ELR (cell line): Measurements from ENCODE around the gene C5AR2.
A peak's percentile ranks its signal among the peaks of the same experiment; 100 is the strongest.
"Not testable (repeated sequence)": the region's sequence is repeated elsewhere in the genome, so short reads cannot be mapped to it uniquely, and the experiment has no call there.

ENCODE experiments used
- DNase-seq: peaks from one replicate; pipeline ENCODE4 v3.0.0-alpha.2; 2015; ENCODE audit warnings: low read depth

C5AR2 gene

DNA sequence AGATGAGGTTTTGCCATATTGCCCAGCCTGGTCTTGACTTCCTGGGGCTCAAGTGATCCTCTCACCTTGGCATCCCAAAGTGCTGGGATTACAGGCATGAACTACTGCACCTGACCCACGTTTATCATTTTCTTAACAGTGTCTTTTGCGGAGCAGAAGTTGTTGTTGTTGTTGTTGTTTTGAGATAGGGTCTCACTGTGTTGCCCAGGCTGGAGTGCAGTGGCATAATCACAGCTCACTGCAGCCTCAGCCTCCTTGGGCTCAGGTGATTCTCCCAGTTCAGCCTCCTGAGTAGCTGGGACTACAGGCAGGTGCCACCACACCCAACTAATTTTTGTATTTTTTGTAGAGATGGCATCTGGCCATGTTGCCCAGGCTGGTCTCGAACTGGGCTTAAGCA is 55.6 kb downstream of the C5AR2 start:
- not testable (repeated sequence) for DNase-seq

DNA sequence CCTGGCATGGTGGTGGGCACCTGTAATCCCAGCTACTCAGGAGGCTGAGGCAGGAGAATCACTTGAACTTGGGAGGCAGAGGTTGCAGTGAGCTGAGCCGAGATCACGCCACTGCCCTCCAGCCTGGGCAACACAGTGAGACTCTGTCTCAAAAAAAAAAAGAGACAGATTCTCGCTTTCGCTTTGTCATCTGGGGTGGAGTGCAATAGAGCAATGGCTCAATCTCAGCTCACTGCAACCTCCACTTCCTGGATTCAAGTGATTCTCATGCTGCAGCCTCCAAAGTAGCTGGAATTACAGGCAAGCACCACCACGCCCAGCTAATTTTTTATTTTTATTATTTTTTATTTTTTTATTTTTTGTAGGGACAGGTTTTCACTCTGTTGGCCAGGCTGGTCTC is 56.7 kb downstream of the C5AR2 start:
- DNase-seq = not testable (repeated sequence)

DNA sequence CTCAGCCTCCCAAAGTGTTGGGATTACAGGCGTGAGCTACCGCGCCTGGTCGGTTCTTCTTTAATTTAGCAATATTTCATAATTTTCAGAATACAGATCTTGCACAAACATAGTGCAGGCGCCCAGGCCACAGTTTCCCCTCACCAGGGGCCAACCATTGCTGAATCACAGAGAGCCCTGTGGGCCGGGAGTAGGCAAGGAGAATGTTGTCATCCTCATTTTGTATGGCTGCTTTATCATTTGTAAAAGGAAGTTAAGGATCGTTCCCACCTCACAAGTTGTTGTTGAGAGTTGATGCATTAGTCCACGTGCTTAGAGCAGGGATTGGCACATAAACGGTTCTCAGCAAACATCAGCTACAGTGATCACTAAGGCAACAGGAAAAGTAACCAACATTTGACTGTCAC is 57.2 kb downstream of the C5AR2 start:
- DNase-seq = no peak

DNA sequence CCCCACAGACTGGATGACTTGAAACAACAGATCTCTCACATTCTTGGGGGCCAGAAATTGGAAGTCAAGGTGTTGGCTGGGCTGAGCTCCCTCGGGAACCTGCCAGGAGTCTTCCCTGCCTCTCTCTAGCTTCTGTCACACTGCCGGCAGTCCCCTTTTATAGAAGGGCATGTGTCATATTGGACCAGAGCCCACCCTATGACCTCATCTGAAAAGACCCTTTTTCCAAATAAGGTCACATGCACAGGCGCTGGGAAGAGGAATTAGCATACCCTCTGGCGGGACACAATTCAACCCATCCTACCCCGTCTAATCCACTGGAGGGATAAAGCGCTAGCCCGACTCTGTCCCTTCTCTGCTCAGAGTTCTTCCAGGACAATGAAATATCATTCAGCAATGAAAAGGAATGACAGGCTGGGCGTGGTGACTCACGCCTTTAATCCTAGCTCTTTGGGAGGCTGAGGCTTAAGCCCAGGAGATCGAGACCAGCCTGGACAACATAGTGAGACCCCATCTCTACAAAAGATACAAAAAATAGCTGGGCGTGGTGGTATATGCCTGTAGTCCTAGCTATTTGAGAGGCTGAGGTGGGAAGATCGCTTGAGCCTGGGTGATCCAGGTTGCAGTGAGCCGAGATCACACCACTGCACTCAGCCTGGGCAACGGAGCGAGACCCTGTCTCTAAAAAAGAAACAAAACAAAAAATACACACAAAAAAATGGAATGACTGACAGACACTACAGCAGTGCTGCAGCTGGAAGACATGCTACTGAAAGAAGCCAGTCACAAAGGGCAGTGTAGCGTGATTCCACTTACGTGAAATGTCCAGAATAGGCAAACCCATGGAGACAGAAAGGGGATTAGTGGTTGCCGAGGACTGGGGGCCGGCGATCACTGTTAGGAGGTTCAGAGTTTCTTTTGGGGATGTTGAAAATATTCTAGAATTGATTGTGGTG is 58.8 kb downstream of the C5AR2 start:
- no peak for DNase-seq

DNA sequence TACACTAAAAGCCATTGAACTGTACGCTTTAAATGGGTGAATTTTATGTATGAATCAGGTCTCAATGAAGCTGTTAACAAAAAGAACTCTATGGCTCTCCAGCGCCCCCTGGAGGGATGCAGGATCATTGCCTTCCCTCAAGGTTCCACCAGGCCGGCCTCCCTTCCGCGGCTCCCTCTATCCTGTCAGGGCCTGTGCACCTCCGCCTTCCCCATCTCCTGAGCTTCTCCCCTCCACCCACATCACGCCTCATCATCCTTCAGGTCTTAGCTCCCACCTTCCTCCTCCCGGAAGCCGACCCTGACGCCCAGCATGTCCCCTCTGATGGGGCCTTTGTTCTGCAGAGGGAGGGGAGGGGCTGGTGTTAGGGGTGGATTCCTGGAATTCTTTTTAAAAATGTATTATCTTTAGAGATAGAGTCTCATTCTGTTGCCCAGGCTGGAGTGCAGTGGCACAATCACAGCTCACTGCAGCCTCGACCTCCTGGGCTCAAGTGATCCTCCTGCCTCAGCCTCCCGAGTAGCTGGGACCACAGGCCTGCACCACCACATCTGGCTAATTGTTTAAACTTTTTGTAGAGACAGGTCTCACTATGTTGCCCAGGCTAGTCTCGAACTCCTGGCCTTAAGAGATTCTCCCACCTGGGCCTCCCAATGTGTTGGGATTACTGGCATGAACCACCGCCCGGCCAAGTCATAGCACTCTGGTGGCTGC is 59.7 kb downstream of the C5AR2 start:
- DNase-seq = peak; percentile 75
